Measurements from ENCODE around the gene ACTBL2. TPM values are rescaled to one million over a fixed set of nuclear protein-coding genes. Genes with fewer than 3 reads are reported as not detected.

Gene ACTBL2
- total RNA-seq, 2 donors from 2014 or later = 0.12 TPM; not detected in 1

DNA sequence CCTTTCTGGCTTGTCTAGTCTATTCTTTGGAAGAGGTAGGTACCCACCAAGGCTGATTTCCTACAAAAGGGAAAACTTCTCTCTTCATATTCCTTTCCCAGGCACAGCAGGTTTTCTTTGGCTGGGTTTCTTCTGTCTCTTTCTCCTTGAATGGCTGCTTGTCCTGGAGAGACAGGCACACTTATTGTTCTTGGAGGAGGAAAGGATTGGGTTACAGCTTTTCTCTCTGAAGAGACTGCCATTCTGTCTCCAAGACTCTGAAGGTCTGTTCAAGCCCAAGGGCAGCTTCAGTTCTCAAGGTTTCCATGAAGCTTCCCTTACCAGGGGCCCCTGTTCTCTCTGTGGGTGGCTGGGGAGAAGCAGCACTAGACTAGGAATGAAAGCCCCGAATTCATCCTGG is 33.9 kb downstream of the ACTBL2 start:
- no peak for DNase-seq (ENCODE audit: low spot score)
- Histone ChIP-seq H3K27ac (no peak overlapping the region), H3K4me1 (peaks cover 0 to 34% of the 10 kb centered on the region in 2 donors)

GRCh38 chr5:57448287-57448686 is 34.3 kb downstream of the ACTBL2 start:
- no peak overlapping the region for H3K4me3 ChIP-seq
- H3K27me3 ChIP-seq = no peaks in the 10 kb centered on the region
- H3K4me1 ChIP-seq = peaks cover 0 to 29% of the 10 kb centered on the region in 2 donors
- H3K36me3 ChIP-seq = no peaks in the 10 kb centered on the region
- H3K27ac ChIP-seq = no peak overlapping the region
- H3K9me3 ChIP-seq = no peaks in the 10 kb centered on the region
- no peak for DNase-seq (ENCODE audit: low spot score)
- TF ChIP-seq, protein P1, sequence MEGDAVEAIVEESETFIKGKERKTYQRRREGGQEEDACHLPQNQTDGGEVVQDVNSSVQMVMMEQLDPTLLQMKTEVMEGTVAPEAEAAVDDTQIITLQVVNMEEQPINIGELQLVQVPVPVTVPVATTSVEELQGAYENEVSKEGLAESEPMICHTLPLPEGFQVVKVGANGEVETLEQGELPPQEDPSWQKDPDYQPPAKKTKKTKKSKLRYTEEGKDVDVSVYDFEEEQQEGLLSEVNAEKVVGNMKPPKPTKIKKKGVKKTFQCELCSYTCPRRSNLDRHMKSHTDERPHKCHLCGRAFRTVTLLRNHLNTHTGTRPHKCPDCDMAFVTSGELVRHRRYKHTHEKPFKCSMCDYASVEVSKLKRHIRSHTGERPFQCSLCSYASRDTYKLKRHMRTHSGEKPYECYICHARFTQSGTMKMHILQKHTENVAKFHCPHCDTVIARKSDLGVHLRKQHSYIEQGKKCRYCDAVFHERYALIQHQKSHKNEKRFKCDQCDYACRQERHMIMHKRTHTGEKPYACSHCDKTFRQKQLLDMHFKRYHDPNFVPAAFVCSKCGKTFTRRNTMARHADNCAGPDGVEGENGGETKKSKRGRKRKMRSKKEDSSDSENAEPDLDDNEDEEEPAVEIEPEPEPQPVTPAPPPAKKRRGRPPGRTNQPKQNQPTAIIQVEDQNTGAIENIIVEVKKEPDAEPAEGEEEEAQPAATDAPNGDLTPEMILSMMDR (IDR thresholded peaks at IDR 0.05) = no peak

More for the DNA sequence above, 33.9 kb downstream of the ACTBL2 start:
- Histone ChIP-seq H3K27me3 (no peaks in the 10 kb centered on the region), H3K36me3 (no peaks in the 10 kb centered on the region), H3K9me3 (no peaks in the 10 kb centered on the region), H3K4me3 (no peak overlapping the region)
- TF ChIP-seq, protein P1 (IDR thresholded peaks at IDR 0.05) = no peak

DNA sequence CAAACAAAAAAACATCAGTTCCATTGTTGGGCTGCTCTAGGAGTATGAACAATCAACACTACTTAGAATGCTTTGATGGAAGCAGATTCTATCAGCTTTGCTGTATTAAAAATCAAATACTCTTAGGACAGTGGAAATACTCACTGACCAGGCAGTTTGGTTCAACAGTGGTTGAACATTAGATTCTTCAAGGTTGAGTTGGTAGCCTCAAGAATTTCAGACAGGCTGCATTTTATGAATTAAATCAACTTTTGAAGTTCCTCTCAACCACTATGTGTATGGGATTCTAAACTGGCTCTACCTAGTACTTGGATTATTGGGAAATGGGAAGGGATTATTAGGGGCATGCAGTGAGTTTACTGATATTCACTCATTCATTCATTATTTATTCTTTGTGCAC is 35.0 kb downstream of the ACTBL2 start:
- TF ChIP-seq, protein P1 (IDR thresholded peaks at IDR 0.05) = no peak
- H3K27me3 ChIP-seq = no peaks in the 10 kb centered on the region
- no peak overlapping the region for H3K27ac ChIP-seq
- peaks cover 0 to 26% of the 10 kb centered on the region in 2 donors for H3K4me1 ChIP-seq
- H3K4me3 ChIP-seq = no peak overlapping the region
- DNase-seq (ENCODE audit: low spot score) = no peak
- H3K36me3 ChIP-seq = no peaks in the 10 kb centered on the region
- no peaks in the 10 kb centered on the region for H3K9me3 ChIP-seq

- Histone ChIP-seq H3K4me1 (peaks cover 0 to 25% of the 10 kb centered on the region in 2 donors), H3K9me3 (no peaks in the 10 kb centered on the region), H3K27me3 (no peaks in the 10 kb centered on the region), H3K27ac (peak overlapping the region; percentile 64 to 70), H3K4me3 (no peak overlapping the region), H3K36me3 (no peaks in the 10 kb centered on the region)
- no peak for DNase-seq (ENCODE audit: low spot score)
- TF ChIP-seq, protein P1 (IDR thresholded peaks at IDR 0.05) = no peak
Observed at GRCh38 chr5:57446966-57447365, 35.6 kb downstream of the ACTBL2 start.

DNA sequence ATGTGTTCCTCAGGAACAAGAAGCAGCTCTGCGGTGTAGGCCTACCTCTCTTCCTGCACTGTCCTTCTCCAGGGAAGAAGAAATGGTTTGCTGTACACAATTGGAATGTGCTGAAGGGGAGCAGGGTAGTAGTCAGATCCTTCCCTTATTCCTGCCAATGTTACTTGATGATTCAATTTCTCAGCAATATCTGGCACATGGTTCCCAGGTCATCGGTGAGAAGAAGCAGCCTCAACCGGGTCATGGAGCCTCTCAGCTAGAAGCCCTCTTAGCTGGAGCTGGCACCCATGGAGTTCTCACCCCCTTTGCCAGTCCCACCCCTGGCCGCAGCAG is 36.9 kb downstream of the ACTBL2 start:
- Histone ChIP-seq H3K27me3 (no peaks in the 10 kb centered on the region), H3K4me1 (peaks cover 0 to 21% of the 10 kb centered on the region in 2 donors), H3K9me3 (no peaks in the 10 kb centered on the region), H3K36me3 (no peaks in the 10 kb centered on the region), H3K4me3 (no peak overlapping the region), H3K27ac (peak overlapping the region; percentile 69 to 70)
- no peak for DNase-seq (ENCODE audit: low spot score)
- TF ChIP-seq, protein P1 (IDR thresholded peaks at IDR 0.05) = no peak

DNA sequence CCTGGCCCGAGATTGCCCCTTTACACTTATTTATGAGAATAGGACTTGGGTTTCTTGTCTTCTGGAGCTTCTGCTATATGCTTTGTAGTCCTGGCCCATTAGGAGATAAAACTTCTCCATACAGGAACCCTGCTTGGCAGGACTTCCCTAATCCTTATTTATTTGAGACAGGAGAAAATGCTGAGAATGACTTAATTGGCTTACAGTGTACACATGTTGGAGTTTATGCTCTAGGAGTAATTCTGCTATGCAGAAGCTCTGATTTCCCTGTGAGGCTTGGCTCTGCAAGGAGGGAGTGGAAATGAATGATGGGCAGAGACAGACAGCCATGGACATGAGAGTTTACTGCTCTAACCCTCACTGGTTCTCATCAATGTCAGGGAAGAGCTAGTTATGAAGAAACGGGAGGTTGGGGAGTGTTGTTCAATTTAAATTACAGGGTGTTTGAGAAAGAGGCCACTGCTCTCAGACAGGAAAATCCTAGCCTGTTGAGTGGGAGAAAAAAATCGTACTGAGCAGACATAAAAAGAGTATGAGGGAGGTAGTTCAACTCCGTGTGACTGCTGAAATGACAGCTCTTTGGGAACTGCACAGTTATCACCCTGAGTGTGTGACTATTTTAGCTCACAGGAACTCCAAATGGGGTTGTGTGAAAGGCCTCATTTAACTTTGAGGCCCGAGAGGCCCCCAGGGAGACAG is 37.5 kb downstream of the ACTBL2 start:
- Histone ChIP-seq H3K4me3 (no peak overlapping the region), H3K9me3 (no peaks in the 10 kb centered on the region), H3K27ac (peak overlapping the region; percentile 69 to 70), H3K4me1 (peaks cover 0 to 21% of the 10 kb centered on the region in 2 donors), H3K27me3 (no peaks in the 10 kb centered on the region), H3K36me3 (no peaks in the 10 kb centered on the region)
- TF ChIP-seq, protein P1 (IDR thresholded peaks at IDR 0.05) = no peak
- DNase-seq (ENCODE audit: low spot score) = no peak
